ENCODE data around the gene COLEC11.
"Not testable (repeated sequence)": the region's sequence is repeated elsewhere in the genome, so short reads cannot be mapped to it uniquely, and the experiment has no call there.

Gene COLEC11

GRCh38 chr2:3626118-3626811 is 31.4 kb downstream of the COLEC11 start:
- DNase-seq = no peak

- no peak for DNase-seq
Measured at GRCh38 chr2:3626812-3627499, 32.0 kb downstream of the COLEC11 start.

GRCh38 chr2:3627500-3628100 is 32.7 kb downstream of the COLEC11 start:
- no peak for DNase-seq

- no peak for DNase-seq
Measured at GRCh38 chr2:3628241-3628679, 33.3 kb downstream of the COLEC11 start.

GRCh38 chr2:3628800-3629199 is 33.9 kb downstream of the COLEC11 start:
- DNase-seq = no peak

GRCh38 chr2:3630631-3631030 is 35.7 kb downstream of the COLEC11 start:
- no peak for DNase-seq

- no peak for DNase-seq
Measured at GRCh38 chr2:3631161-3631850, 36.4 kb downstream of the COLEC11 start.

GRCh38 chr2:3631851-3632659 is 37.1 kb downstream of the COLEC11 start:
- no peak for DNase-seq

- no peak for DNase-seq
Measured at GRCh38 chr2:3633089-3633981, 38.4 kb downstream of the COLEC11 start.

- DNase-seq = no peak
Measured at GRCh38 chr2:3633982-3634595, 39.2 kb downstream of the COLEC11 start.

- no peak for DNase-seq
Measured at GRCh38 chr2:3634596-3635121, 39.7 kb downstream of the COLEC11 start.

- DNase-seq = no peak
Measured at GRCh38 chr2:3635171-3635974, 40.5 kb downstream of the COLEC11 start.

- not testable (repeated sequence) for DNase-seq
Measured at GRCh38 chr2:3635975-3636327, 41.0 kb downstream of the COLEC11 start.

GRCh38 chr2:3636586-3637310 is 41.8 kb downstream of the COLEC11 start:
- DNase-seq = no peak

- DNase-seq = no peak
Measured at GRCh38 chr2:3637311-3637675, 42.4 kb downstream of the COLEC11 start.

- DNase-seq = no peak
Measured at GRCh38 chr2:3637692-3638455, 43.0 kb downstream of the COLEC11 start.

- DNase-seq = no peak
Measured at GRCh38 chr2:3638456-3638810, 43.5 kb downstream of the COLEC11 start.

- DNase-seq = no peak
Measured at GRCh38 chr2:3639015-3639630, 44.2 kb downstream of the COLEC11 start.
